Right lobe of liver (tissue), 4 donors: ENCODE data around the gene POLR2J.

Source experiments
- POLR2A ChIP-seq: fragments of 450-650 bp; IDR thresholded peaks from one replicate; pipeline ENCODE4 v1.6.1; 2017; ENCODE audit warnings: antibody characterized with exemption, mild to moderate bottlenecking
- TF ChIP-seq, protein P1 (sequence below), 4 donors: fragments of 200-600 bp in 3 of 4; fragments of 450-650 bp in 1 of 4; IDR thresholded peaks; one replicate each; pipeline versions ENCODE4 v1.5.1 to v1.8.0; 2016 to 2022; ENCODE audit warnings: antibody characterized with exemption in 4 of 4, mild to moderate bottlenecking in 2 of 4
- donor health status: DM: no; HTN: no; CAD: no.
- donor health status: DM: no; HTN: no; CAD: no.
- donor health status: DM: no; HTN: yes; CAD: no.

DNA sequence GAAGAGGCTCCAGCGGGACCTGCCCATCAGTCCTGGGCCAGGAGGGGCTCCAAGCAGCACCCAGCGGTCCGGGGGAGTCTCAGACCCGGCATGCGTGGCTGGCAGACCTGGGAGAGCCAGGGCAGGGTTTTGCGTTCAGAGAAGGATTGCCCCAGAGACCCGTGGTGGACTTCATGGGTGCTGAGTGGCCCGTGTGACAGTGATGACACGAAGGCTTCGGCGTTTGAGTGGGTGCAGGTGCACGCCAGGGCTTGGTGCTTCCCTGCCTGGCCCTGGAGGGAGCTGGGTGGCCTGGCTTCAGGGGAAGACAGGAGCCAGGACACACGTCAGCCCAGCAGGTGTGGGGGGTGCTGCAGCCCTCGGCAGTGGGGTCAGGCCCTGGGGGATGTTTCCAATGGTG lies 31.4 kb downstream of the POLR2J start:
- TF ChIP-seq, protein P1, sequence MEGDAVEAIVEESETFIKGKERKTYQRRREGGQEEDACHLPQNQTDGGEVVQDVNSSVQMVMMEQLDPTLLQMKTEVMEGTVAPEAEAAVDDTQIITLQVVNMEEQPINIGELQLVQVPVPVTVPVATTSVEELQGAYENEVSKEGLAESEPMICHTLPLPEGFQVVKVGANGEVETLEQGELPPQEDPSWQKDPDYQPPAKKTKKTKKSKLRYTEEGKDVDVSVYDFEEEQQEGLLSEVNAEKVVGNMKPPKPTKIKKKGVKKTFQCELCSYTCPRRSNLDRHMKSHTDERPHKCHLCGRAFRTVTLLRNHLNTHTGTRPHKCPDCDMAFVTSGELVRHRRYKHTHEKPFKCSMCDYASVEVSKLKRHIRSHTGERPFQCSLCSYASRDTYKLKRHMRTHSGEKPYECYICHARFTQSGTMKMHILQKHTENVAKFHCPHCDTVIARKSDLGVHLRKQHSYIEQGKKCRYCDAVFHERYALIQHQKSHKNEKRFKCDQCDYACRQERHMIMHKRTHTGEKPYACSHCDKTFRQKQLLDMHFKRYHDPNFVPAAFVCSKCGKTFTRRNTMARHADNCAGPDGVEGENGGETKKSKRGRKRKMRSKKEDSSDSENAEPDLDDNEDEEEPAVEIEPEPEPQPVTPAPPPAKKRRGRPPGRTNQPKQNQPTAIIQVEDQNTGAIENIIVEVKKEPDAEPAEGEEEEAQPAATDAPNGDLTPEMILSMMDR (IDR thresholded peaks at IDR 0.05), result no peak
- no peak for TF ChIP-seq POLR2A
